PFSK-1 (cell line): ENCODE measurements around the gene OPTC.

Experiments used
- FOXP2 ChIP-seq: optimal IDR thresholded peaks from 2 replicates; pipeline ENCODE3; 2011; ENCODE audit warnings: borderline replicate concordance, control low read depth, inconsistent platforms; ENCODE audit not compliant: insufficient read depth; ENCODE audit errors: extremely low read length, extremely low read depth
- POLR2AphosphoS5 ChIP-seq: IDR thresholded peaks from 2 replicates; pipeline ENCODE4 v1.6.1; 2012; ENCODE audit warnings: low read depth, mild to moderate bottlenecking, control low read depth, low read length, moderate library complexity
- SIN3A ChIP-seq: IDR thresholded peaks from 2 replicates; pipeline ENCODE4 v1.6.1; 2012; ENCODE audit warnings: mild to moderate bottlenecking, low read length, moderate library complexity, borderline replicate concordance; ENCODE audit not compliant: insufficient read depth
- TAF1 ChIP-seq: IDR thresholded peaks from 2 replicates; pipeline ENCODE4 v1.6.1; 2012; ENCODE audit warnings: low read length, control low read depth, borderline replicate concordance; ENCODE audit not compliant: insufficient read depth
- TF ChIP-seq, protein P1 (sequence below), 2 experiments: IDR thresholded peaks; 2 replicates each; pipeline versions ENCODE4 v1.6.1 to v1.8.0; 2011 to 2012; ENCODE audit warnings: low read depth in 2 of 2, low read length in 2 of 2, control low read depth in 1 of 2, inconsistent platforms in 1 of 2, mild to moderate bottlenecking in 1 of 2, moderate library complexity in 1 of 2; ENCODE audit not compliant: insufficient read depth in 1 of 2

The OPTC gene

DNA sequence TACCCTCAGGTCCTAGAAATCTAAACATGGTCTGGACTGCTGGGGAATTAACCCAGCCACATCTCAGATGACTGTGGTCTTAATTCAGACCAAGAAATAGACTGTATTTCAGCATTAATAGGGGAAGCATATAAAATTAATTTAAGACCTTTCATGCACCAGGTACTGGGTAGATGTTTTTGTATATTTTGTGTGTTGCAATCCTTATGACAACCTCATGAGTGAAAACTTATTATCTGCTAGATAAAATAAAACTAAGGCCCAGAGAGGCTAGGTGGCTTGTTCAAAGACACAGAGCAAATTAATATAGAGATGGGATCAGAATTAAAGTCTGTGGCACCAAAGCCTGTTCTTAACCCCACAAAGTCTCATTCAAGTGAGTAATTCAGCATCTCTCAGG is 40.1 kb downstream of the OPTC start:
- TF ChIP-seq, protein P1, sequence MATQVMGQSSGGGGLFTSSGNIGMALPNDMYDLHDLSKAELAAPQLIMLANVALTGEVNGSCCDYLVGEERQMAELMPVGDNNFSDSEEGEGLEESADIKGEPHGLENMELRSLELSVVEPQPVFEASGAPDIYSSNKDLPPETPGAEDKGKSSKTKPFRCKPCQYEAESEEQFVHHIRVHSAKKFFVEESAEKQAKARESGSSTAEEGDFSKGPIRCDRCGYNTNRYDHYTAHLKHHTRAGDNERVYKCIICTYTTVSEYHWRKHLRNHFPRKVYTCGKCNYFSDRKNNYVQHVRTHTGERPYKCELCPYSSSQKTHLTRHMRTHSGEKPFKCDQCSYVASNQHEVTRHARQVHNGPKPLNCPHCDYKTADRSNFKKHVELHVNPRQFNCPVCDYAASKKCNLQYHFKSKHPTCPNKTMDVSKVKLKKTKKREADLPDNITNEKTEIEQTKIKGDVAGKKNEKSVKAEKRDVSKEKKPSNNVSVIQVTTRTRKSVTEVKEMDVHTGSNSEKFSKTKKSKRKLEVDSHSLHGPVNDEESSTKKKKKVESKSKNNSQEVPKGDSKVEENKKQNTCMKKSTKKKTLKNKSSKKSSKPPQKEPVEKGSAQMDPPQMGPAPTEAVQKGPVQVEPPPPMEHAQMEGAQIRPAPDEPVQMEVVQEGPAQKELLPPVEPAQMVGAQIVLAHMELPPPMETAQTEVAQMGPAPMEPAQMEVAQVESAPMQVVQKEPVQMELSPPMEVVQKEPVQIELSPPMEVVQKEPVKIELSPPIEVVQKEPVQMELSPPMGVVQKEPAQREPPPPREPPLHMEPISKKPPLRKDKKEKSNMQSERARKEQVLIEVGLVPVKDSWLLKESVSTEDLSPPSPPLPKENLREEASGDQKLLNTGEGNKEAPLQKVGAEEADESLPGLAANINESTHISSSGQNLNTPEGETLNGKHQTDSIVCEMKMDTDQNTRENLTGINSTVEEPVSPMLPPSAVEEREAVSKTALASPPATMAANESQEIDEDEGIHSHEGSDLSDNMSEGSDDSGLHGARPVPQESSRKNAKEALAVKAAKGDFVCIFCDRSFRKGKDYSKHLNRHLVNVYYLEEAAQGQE (IDR thresholded peaks at IDR 0.05; ENCODE audit: insufficient read depth in 1 of 2, low read depth in 2 of 2, low read length in 2 of 2) = no peak
- no peak for TF ChIP-seq TAF1
- no peak for TF ChIP-seq FOXP2
- TF ChIP-seq POLR2AphosphoS5 = no peak
- no peak for TF ChIP-seq SIN3A

DNA sequence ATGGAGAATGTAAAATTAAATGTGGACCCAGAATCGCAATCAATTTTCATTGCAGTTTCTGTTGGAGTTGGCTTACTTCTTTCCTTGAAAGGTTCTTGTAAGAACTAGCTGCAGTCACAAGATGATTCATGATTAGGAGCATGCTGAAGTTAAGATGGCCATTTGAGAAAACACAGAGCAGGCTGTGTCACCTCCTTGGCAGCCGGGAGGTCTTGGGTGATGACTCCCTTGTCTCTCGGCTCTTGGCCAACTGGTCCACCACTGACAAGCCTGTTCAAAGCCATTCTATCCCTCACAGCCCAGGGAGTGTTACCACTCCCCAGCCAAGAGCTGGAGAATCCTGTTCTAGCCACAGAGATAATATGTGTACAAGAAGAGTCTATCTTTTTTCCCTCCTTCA is 40.6 kb downstream of the OPTC start:
- TF ChIP-seq FOXP2 (no peak), TAF1 (no peak)

DNA sequence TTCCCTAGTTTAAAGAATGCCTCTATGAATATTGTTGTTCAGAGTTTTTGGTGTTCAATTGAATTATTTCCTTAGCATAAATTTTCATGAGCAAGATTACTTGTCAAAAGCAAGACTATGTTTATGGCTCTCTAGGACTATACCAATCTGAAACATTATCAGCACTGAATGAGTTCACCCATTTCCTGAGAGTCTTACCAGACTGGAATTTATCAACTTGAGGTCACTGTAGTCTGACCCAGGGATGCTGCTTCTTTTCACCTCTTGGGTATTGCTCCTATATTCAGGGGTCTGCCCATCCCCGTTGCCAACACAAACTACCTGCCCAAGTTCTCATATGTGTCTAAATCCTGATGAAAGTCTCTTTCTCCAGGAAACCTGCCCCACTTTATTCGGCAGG is 42.6 kb downstream of the OPTC start:
- no peak for TF ChIP-seq FOXP2
- TF ChIP-seq SIN3A = no peak
- no peak for TF ChIP-seq POLR2AphosphoS5
- TF ChIP-seq, protein P1 (IDR thresholded peaks at IDR 0.05; ENCODE audit: insufficient read depth in 1 of 2, low read depth in 2 of 2, low read length in 2 of 2) = no peak
- no peak for TF ChIP-seq TAF1

DNA sequence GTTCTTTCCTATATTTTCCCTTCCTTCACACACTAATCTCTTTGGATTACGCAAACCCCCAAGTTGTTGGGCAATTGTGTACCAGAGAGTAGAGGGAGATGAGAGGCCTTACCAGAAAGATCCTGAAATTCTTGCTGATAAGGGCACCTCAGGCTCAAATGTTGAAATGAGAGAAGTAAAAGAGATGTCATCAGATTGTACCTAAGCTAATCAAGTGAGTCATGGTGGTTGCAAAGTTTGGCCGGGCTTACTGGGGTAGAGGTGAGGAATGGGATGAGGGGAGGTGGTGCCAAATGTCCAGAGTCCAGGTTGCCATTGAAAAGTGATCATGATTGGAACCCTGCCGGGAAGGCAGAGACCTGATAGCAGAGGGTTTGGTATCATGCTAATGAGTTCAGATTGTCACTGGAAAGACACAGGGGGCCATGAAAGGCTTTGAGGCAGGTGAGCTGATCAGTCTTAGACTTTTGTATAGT is 43.1 kb downstream of the OPTC start:
- TF ChIP-seq TAF1 (no peak), SIN3A (no peak), POLR2AphosphoS5 (no peak), FOXP2 (no peak)
- TF ChIP-seq, protein P1 (IDR thresholded peaks at IDR 0.05; ENCODE audit: insufficient read depth in 1 of 2, low read depth in 2 of 2, low read length in 2 of 2) = no peak

DNA sequence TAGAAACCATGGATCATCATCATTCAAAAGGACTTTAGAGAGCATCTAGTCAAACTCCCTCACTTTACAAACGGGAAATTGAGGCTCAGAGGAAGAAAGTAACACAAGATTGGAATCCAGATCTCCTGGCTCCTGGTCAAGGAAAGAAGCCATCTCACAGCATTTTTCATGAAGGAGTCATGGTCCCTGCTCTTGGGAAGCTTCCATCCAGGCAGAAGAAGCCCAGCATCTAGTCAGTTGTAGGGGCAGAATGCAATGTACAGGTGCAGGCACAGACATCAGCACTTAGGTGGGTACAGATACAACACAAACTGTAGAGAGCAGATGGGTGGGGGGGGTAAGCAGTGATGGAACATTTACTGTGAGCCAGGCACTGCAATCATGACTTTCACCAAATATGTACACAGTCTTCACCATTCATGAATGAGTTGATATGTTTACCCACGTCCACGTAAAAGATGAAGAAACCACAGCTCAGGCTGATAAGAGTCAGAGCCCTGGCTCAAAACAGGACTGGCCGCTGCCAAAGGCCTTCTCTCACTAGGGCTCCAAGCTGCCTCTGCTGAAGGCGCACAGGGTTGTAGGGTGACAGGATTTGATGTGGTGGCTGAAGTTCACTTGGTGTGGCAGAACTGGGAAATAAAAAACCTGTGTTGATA is 44.0 kb downstream of the OPTC start:
- TF ChIP-seq FOXP2 = no peak
- TF ChIP-seq, protein P1 (IDR thresholded peaks at IDR 0.05; ENCODE audit: insufficient read depth in 1 of 2, low read depth in 2 of 2, low read length in 2 of 2) = no peak
- TF ChIP-seq SIN3A = no peak
- no peak for TF ChIP-seq POLR2AphosphoS5
- TF ChIP-seq TAF1 = no peak
